ENCODE results near the gene FAM193B.

The FAM193B gene

DNA sequence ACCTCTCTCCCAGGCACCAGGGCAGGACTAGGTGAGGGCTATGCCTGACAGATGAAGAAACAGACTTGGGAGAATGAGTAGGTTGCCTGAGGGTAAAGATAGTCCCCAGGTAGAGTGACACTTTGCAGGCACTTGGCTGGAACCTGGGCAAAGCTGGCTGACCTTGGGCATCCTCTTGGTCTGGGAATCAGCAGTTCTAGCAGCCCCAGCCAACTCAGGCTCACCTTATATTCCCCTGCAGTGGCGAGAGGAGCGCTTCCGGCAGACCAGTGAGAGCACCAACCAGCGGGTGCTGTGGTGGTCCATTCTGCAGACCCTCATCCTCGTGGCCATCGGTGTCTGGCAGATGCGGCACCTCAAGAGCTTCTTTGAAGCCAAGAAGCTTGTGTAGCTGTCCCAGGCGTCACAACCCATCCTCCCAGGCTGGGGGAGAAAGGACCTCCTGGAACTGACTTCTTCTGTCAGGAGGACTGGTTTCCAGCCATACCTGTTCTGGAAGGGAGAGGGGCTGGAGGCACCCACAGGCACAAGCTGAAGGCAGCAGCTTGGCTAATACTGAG lies 40.7 kb upstream of the FAM193B start:
- H3K4me3 ChIP-seq (ENCODE audit: low read depth, low read length), result no peak overlapping the region
- DNase-seq, result no peak
- no peaks in the 10 kb centered on the region for H3K27me3 ChIP-seq
- H3K4me1 ChIP-seq, result no peaks in the 10 kb centered on the region
- H3K9me3 ChIP-seq, result no peaks in the 10 kb centered on the region
- TF ChIP-seq CTCF (IDR thresholded peaks at IDR 0.05; ENCODE audit: low read depth, low read length), result no peak
- peaks cover 21% of the 10 kb centered on the region for H3K36me3 ChIP-seq

- no peaks in the 10 kb centered on the region for H3K4me1 ChIP-seq
- DNase-seq, result no peak
- H3K27me3 ChIP-seq, result peaks cover 5% of the 10 kb centered on the region
- H3K36me3 ChIP-seq, result peaks cover 21% of the 10 kb centered on the region
- TF ChIP-seq CTCF (IDR thresholded peaks at IDR 0.05; ENCODE audit: low read depth, low read length), result no peak
- H3K4me3 ChIP-seq (ENCODE audit: low read depth, low read length), result no peak overlapping the region
- no peaks in the 10 kb centered on the region for H3K9me3 ChIP-seq
Measured at GRCh38 chr5:177594071-177594470, 39.7 kb upstream of the FAM193B start.

- Histone ChIP-seq H3K4me1 (no peaks in the 10 kb centered on the region), H3K9me3 (no peaks in the 10 kb centered on the region), H3K27me3 (peaks cover 5% of the 10 kb centered on the region), H3K36me3 (peaks cover 21% of the 10 kb centered on the region), H3K4me3 (ENCODE audit: low read depth, low read length) (no peak overlapping the region)
- no peak for DNase-seq
- TF ChIP-seq CTCF (IDR thresholded peaks at IDR 0.05; ENCODE audit: low read depth, low read length), result no peak
Measured at GRCh38 chr5:177593511-177593910, 39.1 kb upstream of the FAM193B start.

GRCh38 chr5:177592905-177593304 lies 38.5 kb upstream of the FAM193B start:
- Histone ChIP-seq H3K36me3 (peaks cover 21% of the 10 kb centered on the region), H3K27me3 (peaks cover 5% of the 10 kb centered on the region), H3K9me3 (no peaks in the 10 kb centered on the region), H3K4me1 (no peaks in the 10 kb centered on the region), H3K4me3 (ENCODE audit: low read depth, low read length) (peak overlapping the region; percentile 92)
- DNase-seq, result no peak
- TF ChIP-seq CTCF (IDR thresholded peaks at IDR 0.05; ENCODE audit: low read depth, low read length), result no peak

DNA sequence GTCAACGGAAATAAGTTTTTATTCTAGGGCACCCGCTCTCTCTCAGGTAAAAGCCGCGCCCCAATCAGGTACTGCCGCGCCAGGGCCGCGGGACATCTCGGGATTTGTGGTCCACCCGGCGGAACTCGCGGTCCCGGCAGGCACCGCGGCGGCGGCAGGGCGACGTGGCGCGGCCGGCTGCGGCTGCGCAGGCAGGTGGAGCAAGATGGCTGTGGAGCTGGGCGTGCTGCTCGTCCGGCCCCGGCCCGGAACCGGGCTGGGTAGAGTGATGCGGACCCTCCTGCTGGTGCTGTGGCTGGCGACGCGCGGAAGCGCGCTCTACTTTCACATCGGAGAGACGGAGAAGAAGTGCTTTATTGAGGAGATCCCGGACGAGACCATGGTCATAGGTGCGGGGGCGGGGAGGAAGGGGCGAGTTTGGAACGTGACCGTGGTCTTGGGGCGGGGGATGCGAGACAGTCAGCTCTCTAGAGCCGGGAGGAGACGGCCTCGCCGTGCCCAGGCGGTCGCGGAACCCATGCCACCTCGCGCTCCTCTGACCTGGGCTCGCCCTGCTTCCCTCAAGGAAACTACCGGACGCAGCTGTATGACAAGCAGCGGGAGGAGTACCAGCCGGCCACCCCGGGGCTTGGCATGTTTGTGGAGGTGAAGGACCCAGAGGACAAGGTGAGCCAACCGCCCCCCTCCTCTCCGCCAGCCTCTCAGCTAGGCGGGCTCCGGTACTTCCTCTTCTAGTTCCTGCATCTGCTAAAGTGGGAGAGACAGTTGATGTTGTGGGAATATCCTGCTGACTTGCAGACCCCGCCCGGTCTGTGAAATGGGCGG lies 37.9 kb upstream of the FAM193B start, which contains the start of gene TMED9:
Gene TMED9, plus strand, starts transcription at position 194 of the 825 bp plus-strand sequence. Its CDS starts 12 bp downstream, at position 206.
- H3K27me3 ChIP-seq, result peaks cover 8% of the 10 kb centered on the region
- peaks cover 21% of the 10 kb centered on the region for H3K36me3 ChIP-seq
- peak within 1 kb of the TSS; percentile 92 for H3K4me3 ChIP-seq (ENCODE audit: low read depth, low read length)
- TF ChIP-seq CTCF (IDR thresholded peaks at IDR 0.05; ENCODE audit: low read depth, low read length), result no peak
- no peaks in the 10 kb centered on the region for H3K4me1 ChIP-seq
- peak; percentile 88 for DNase-seq
- no peaks in the 10 kb centered on the region for H3K9me3 ChIP-seq

- H3K9me3 ChIP-seq, result no peaks in the 10 kb centered on the region
- peaks cover 12% of the 10 kb centered on the region for H3K27me3 ChIP-seq
- no peak for DNase-seq
- H3K4me1 ChIP-seq, result no peaks in the 10 kb centered on the region
- H3K36me3 ChIP-seq, result peaks cover 21% of the 10 kb centered on the region
- H3K4me3 ChIP-seq (ENCODE audit: low read depth, low read length), result peak overlapping the region; percentile 92
- TF ChIP-seq CTCF (IDR thresholded peaks at IDR 0.05; ENCODE audit: low read depth, low read length), result no peak
Measured at GRCh38 chr5:177591690-177592009, 37.3 kb upstream of the FAM193B start.

Data from BE2C (cell line).